NCI-H2107 (cell line): Measurements from ENCODE around the gene PCDHB11.
"Not testable (repeated sequence)": the region's sequence is repeated elsewhere in the genome, so short reads cannot be mapped to it uniquely, and the experiment has no call there.

Source experiments
- DNase-seq: peaks from one replicate; lab custom pipeline; 2025; lab: John Stamatoyannopoulos, UW

The PCDHB11 gene

DNA sequence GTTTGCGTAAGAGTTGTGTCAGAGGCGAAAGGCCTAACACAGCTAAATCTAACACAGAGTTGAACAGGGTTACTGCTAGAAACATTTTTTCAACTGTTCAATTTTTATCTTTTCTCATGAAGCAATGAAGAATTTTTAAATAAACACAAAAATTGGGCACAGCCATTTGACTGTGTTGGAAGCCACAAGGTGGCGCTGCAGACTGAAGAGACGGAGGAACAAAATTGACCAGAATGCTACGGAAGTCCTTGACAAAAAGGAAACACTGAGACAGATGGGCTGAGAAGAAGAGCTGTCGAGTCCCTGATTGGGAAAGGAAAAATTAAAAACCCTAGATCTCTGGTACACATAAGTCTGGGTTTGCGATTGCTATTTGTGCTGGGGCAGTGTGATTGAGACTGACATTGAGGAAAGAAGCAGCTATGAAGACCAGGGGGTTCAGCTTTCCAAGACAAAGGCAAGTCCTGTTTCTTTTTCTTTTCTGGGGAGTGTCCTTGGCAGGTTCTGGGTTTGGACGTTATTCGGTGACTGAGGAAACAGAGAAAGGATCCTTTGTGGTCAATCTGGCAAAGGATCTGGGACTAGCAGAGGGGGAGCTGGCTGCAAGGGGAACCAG, 12.4 kb upstream of the PCDHB11 start, which contains the start of gene PCDHB9:
Gene PCDHB9, plus strand, starts transcription at position 265 of the 616 bp plus-strand sequence. Its CDS starts 158 bp downstream, at position 423.
- peak; percentile 12 for DNase-seq

DNA sequence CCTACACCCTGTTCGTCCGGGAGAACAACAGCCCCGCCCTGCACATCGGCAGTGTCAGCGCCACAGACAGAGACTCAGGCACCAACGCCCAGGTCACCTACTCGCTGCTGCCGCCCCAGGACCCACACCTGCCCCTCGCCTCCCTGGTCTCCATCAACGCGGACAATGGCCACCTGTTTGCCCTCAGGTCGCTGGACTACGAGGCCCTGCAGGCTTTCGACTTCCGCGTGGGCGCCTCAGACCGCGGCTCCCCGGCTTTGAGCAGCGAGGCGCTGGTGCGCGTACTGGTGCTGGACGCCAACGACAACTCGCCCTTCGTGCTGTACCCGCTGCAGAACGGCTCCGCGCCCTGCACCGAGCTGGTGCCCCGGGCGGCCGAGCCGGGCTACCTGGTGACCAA, 10.7 kb upstream of the PCDHB11 start:
- DNase-seq, result not testable (repeated sequence)

DNA sequence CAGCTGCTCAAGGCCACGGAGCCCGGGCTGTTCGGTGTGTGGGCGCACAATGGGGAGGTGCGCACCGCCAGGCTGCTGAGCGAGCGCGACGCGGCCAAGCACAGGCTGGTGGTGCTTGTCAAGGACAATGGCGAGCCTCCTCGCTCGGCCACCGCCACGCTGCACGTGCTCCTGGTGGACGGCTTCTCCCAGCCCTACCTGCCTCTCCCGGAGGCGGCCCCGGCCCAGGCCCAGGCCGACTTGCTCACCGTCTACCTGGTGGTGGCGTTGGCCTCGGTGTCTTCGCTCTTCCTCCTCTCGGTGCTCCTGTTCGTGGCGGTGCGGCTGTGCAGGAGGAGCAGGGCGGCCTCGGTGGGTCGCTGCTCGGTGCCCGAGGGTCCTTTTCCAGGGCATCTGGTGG, 10.3 kb upstream of the PCDHB11 start:
- not testable (repeated sequence) for DNase-seq

DNA sequence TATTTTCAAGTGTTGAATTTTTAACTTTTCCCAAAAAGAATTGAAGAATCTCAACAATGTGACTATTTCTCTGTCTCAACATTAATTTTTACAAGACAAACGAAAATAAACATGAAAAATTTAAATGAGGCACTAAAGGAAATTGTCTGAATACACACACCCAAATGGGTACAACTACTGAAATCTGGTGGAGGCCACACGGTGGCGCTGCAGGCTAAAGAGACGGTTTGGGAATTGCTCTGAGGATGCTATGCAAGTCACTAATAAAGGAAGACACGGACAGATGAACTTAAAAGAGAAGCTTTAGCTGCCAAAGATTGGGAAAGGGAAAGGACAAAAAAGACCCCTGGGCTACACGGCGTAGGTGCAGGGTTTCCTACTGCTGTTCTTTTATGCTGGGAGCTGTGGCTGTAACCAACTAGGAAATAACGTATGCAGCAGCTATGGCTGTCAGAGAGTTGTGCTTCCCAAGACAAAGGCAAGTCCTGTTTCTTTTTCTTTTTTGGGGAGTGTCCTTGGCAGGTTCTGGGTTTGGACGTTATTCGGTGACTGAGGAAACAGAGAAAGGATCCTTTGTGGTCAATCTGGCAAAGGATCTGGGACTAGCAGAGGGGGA, 7.2 kb upstream of the PCDHB11 start, which contains the start of gene PCDHB10:
Gene PCDHB10, plus strand, starts transcription at position 244 of the 616 bp plus-strand sequence. Its CDS starts 200 bp downstream, at position 444.
- no peak for DNase-seq

DNA sequence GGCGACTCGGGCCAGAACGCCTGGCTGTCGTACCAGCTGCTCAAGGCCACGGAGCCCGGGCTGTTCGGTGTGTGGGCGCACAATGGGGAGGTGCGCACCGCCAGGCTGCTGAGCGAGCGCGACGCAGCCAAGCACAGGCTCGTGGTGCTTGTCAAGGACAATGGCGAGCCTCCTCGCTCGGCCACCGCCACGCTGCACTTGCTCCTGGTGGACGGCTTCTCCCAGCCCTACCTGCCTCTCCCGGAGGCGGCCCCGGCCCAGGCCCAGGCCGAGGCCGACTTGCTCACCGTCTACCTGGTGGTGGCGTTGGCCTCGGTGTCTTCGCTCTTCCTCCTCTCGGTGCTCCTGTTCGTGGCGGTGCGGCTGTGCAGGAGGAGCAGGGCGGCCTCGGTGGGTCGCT, 5.1 kb upstream of the PCDHB11 start:
- not testable (repeated sequence) for DNase-seq

DNA sequence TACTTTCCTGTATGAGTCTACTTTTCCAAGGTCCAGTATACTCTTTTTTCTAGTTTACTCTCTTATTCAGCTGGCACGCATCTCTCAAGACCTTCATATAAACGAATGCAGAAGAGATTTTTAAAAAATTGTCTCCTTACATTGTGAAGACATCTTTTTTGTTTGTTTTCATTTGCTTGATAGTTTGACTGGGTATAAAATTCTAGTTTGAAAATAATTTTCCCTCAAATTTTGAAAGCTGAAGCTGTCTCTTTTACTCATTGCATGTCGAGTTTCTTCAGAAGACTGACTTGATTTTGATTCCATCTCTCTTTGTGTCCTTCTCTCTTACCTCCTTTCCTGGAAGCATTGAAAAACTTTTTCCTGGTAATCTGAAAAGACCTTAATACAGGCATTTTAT, 3.1 kb upstream of the PCDHB11 start:
- DNase-seq, result no peak

DNA sequence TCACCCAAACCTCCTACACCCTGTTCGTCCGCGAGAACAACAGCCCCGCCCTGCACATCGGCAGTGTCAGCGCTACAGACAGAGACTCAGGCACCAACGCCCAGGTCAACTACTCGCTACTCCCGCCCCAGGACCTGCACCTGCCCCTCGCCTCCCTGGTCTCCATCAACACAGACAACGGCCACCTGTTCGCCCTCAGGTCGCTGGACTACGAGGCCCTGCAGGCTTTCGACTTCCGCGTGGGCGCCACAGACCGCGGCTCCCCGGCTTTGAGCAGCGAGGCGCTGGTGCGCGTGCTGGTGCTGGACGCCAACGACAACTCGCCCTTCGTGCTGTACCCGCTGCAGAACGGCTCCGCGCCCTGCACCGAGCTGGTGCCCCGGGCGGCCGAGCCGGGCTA, 1.7 kb downstream of the PCDHB11 start:
- DNase-seq, result not testable (repeated sequence)

DNA sequence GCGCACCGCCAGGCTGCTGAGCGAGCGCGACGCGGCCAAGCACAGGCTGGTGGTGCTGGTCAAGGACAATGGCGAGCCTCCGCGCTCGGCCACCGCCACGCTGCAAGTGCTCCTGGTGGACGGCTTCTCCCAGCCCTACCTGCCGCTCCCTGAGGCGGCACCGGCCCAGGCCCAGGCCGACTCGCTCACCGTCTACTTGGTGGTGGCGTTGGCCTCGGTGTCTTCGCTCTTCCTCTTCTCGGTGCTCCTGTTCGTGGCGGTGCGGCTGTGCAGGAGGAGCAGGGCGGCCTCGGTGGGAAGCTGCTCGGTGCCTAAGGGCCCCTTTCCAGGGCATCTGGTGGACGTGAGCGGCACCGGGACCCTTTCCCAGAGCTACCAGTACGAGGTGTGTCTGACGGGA, 2.2 kb downstream of the PCDHB11 start:
- DNase-seq, result not testable (repeated sequence)

DNA sequence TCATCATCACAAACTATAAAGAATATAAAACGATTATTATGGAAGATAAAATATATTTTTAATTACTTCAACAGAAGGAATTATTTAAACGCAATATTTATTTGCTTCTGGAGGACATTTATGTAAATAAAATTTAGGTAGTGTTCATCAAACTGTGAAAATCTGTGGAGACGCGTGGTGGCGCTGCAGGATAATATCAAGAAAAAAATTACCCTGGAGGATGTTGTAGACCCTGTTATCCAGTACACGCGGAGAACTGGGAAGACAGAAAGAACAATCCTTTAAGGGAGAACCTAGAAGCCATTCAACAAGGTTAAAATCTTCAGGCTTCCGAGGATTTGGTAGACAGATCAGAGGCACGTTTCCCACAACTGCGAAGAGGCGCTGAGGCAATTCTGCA, 9.1 kb downstream of the PCDHB11 start, which contains the start of gene PCDHB12:
Gene PCDHB12, plus strand, starts transcription at position 242 of the 400 bp plus-strand sequence. CDS start 189 bp downstream, outside the sequence.
- no peak for DNase-seq

DNA sequence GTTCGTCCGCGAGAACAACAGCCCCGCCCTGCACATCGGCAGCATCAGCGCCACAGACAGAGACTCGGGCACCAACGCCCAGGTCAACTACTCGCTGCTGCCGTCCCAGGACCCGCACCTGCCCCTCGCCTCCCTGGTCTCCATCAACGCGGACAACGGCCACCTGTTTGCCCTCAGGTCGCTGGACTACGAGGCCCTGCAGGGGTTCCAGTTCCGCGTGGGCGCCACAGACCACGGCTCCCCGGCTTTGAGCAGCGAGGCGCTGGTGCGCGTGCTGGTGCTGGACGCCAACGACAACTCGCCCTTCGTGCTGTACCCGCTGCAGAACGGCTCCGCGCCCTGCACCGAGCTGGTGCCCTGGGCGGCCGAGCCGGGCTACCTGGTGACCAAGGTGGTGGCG, 10.9 kb downstream of the PCDHB11 start:
- not testable (repeated sequence) for DNase-seq

DNA sequence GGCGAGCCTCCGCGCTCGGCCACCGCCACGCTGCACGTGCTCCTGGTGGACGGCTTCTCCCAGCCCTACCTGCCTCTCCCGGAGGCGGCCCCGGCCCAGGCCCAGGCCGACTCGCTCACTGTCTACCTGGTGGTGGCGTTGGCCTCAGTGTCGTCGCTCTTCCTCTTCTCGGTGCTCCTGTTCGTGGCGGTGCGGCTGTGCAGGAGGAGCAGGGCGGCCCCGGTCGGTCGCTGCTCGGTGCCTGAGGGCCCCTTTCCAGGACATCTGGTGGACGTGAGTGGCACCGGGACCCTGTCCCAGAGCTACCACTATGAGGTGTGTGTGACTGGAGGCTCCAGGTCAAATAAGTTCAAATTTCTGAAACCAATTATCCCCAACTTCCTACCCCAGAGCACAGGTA, 11.4 kb downstream of the PCDHB11 start:
- not testable (repeated sequence) for DNase-seq

DNA sequence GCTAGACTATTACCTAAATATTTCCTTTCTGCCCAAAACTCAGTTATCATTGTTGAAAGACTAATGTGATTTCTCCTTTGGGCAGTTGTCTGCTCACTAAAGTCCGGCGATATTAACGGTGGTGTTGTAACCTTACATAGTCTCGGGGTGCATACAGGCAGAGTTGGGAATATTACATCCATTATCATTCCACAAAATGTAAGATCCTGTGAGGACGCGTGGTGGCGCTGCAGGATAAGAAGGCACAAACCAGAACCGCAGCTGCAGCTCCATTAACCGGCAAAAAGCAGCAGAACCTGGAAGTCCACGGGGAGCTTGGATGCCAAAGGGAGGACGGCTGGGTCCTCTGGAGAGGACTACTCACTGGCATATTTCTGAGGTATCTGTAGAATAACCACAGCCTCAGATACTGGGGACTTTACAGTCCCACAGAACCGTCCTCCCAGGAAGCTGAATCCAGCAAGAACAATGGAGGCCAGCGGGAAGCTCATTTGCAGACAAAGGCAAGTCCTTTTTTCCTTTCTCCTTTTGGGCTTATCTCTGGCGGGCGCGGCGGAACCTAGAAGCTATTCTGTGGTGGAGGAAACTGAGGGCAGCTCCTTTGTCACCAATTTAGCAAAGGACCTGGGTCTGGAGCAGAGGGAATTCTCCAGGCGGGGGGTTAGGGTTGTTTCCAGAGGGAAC, 14.4 kb downstream of the PCDHB11 start, which contains the start of gene PCDHB13:
Gene PCDHB13, plus strand, starts transcription at position 264 of the 684 bp plus-strand sequence. Its CDS starts 205 bp downstream, at position 469.
- DNase-seq, result not testable (repeated sequence)

DNA sequence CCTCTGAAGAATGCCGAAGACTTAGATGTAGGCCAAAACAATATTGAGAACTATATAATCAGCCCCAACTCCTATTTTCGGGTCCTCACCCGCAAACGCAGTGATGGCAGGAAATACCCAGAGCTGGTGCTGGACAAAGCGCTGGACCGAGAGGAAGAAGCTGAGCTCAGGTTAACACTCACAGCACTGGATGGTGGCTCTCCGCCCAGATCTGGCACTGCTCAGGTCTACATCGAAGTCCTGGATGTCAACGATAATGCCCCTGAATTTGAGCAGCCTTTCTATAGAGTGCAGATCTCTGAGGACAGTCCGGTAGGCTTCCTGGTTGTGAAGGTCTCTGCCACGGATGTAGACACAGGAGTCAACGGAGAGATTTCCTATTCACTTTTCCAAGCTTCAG, 15.2 kb downstream of the PCDHB11 start:
- not testable (repeated sequence) for DNase-seq

DNA sequence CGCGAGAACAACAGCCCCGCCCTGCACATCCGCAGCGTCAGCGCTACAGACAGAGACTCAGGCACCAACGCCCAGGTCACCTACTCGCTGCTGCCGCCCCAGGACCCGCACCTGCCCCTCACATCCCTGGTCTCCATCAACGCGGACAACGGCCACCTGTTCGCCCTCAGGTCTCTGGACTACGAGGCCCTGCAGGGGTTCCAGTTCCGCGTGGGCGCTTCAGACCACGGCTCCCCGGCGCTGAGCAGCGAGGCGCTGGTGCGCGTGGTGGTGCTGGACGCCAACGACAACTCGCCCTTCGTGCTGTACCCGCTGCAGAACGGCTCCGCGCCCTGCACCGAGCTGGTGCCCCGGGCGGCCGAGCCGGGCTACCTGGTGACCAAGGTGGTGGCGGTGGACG, 16.1 kb downstream of the PCDHB11 start:
- not testable (repeated sequence) for DNase-seq

DNA sequence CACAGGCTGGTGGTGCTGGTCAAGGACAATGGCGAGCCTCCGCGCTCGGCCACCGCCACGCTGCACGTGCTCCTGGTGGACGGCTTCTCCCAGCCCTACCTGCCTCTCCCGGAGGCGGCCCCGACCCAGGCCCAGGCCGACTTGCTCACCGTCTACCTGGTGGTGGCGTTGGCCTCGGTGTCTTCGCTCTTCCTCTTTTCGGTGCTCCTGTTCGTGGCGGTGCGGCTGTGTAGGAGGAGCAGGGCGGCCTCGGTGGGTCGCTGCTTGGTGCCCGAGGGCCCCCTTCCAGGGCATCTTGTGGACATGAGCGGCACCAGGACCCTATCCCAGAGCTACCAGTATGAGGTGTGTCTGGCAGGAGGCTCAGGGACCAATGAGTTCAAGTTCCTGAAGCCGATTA, 16.6 kb downstream of the PCDHB11 start:
- DNase-seq, result not testable (repeated sequence)

DNA sequence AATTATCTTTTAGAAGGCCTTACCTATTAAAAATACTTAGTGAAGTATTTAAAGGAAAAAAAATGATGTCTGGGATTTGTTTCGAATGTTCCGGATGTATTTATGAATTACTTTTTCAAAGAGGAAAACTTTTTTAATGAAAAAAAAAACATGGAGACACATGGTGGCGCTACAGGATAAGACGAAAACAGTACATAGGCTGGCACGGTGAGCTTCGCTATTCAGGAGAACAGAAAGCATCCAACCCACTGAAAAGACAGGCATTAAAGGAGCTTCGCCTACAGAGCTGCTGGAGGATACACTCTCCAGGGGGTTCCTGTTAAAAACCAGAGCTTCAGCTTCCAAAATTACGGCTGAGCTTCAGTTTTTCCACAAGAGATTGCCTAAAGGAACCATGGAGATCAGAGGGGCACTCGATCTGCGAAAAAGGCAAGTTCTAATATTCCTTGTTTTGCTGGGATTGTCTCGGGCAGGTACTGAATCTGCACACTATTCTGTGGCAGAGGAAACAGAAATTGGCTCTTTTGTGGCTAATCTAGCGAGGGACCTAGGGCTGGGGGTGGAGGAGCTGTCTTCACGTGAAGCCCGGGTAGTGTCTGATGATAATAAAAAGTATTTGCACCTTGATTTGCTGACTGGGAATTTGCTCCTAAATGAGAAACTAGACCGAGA, 23.8 kb downstream of the PCDHB11 start, which contains the start of gene PCDHB14:
Gene PCDHB14, plus strand, starts transcription at position 232 of the 672 bp plus-strand sequence. Its CDS starts 163 bp downstream, at position 395.
- DNase-seq, result no peak

DNA sequence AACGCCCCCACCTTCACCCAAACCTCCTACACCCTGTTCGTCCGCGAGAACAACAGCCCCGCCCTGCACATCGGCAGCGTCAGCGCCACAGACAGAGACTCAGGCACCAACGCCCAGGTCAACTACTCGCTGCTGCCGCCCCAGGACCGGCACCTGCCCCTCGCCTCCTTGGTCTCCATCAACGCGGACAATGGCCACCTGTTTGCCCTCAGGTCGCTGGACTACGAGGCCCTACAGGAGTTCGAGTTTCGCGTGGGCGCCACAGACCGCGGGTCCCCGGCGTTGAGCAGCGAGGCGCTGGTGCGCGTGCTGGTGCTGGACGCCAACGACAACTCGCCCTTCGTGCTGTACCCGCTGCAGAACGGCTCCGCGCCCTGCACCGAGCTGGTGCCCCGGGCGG, 25.4 kb downstream of the PCDHB11 start:
- DNase-seq, result not testable (repeated sequence)

DNA sequence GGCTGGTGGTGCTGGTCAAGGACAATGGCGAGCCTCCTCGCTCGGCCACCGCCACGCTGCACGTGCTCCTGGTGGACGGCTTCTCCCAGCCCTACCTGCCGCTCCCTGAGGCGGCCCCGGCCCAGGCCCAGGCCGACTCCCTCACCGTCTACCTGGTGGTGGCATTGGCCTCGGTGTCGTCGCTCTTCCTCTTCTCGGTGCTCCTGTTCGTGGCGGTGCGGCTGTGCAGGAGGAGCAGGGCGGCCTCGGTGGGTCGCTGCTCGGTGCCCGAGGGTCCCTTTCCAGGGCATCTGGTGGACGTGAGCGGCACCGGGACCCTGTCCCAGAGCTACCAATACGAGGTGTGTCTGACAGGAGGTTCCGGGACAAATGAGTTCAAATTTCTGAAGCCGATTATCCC, 26.0 kb downstream of the PCDHB11 start:
- DNase-seq, result not testable (repeated sequence)

DNA sequence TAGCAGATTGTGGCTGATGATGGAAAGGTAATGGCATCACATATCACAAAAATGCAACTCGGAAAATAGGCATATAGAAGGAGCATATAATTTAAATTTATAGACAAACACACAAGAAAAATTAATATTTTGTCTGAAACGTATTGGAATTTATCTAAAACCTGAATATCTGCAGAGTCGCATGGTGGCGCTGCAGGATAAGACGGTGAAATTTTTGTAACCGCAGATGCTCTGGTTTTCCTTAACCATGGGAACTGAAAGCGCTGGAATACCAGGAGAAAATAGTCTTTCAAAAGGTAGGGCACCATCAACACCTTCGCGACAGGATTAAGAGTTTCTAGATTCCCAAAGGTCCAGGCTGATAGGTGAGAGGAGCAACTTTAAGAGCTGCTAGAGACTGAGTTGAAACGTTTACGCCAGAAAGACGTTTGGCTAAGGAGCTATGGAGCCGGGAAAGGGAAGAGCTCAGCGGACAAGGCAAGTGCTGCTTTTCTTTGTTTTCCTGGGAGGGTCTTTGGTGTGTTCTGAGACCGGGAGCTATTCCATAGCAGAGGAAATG, 34.8 kb downstream of the PCDHB11 start:
- DNase-seq, result no peak

DNA sequence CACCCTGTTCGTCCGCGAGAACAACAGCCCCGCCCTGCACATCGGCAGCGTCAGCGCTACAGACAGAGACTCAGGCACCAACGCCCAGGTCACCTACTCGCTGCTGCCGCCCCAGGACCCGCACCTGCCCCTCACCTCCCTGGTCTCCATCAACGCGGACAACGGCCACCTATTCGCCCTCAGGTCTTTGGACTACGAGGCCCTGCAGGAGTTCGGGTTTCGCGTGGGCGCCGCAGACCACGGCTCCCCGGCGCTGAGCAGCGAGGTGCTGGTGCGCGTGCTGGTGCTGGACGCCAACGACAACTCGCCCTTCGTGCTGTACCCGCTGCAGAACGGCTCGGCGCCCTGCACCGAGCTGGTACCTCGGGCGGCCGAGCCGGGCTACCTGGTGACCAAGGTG, 36.5 kb downstream of the PCDHB11 start:
- DNase-seq, result not testable (repeated sequence)

DNA sequence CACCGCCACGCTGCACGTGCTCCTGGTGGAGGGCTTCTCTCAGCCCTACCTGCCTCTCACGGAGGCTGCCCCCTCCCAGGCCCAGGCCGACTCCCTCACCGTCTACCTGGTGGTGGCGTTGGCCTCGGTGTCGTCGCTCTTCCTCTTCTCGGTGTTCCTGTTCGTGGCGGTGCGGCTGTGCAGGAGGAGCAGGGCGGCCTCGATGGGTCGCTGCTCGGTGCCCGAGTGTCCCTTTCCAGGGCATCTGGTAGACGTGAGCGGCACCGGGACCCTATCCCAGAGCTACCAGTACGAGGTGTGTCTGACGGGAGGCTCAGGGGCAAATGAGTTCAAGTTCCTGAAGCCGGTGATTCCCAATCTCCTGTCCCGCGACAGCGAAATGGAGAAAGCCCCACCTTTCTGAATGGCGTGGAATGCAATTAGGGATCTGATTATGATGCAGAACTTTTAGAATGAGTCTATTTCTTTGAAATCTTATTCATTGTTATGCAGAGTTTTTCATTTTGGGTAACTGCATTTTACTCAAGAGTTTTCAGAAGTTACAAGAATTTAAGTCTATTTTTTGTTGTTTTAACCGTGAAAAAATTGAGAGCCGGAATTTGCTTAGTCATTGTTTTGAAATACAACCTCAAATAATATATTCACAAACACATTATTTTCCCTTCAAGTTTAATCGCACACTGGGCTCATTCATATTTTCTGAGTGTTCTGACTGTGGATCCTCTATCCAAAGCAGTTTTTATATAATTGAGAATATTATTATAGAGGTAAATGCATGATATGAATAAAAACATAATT, 37.3 kb downstream of the PCDHB11 start:
- no peak for DNase-seq
